ENCODE results near the gene ALDH1A2. TPM values are rescaled to one million over a fixed set of nuclear protein-coding genes. Genes with fewer than 3 reads are reported as not detected.

Gene ALDH1A2
- polyA plus RNA-seq, 1 donor (not counting 4 experiments of a cell fraction or from before 2014, with no cell fraction given): 1.9 TPM

GRCh38 chr15:58049520-58050227 is 15.8 kb downstream of the ALDH1A2 start:
- Histone ChIP-seq H3K9ac (ENCODE audit: control insufficient read depth, extremely low read depth, insufficient read depth, low read length) (no peak overlapping the region), H3K27me3 (ENCODE audit: control insufficient read depth, extremely low read depth, insufficient read depth, low read length) (no peaks in the 10 kb centered on the region), H2AFZ (ENCODE audit: control insufficient read depth, low read length) (no peak overlapping the region), H3K4me1 (ENCODE audit: control insufficient read depth, extremely low read depth, insufficient read depth, low read length) (no peaks in the 10 kb centered on the region), H3K79me2 (ENCODE audit: control insufficient read depth, insufficient read depth, low read length) (no peaks in the 10 kb centered on the region), H3K4me3 (ENCODE audit: control insufficient read depth in 2 of 3, extremely low read depth in 1 of 3, insufficient read depth in 2 of 3, low read depth in 1 of 3, low read length in 3 of 3) (no peak overlapping the region), H3K4me2 (ENCODE audit: control insufficient read depth, extremely low read depth, insufficient read depth, low read depth, low read length) (no peak overlapping the region), H4K20me1 (ENCODE audit: control insufficient read depth, extremely low read depth, insufficient read depth, low read length) (no peaks in the 10 kb centered on the region), H3K36me3 (ENCODE audit: control insufficient read depth in 2 of 2, extremely low read depth in 1 of 2, insufficient read depth in 2 of 2, low read length in 2 of 2) (no peaks in the 10 kb centered on the region), H3K27ac (ENCODE audit: control insufficient read depth, insufficient read depth, low read length) (no peak overlapping the region), H3K9me3 (ENCODE audit: control insufficient read depth, low read depth, low read length) (no peaks in the 10 kb centered on the region), H3K9me1 (ENCODE audit: control insufficient read depth, extremely low read depth, insufficient read depth, low read length) (no peaks in the 10 kb centered on the region)
- TF ChIP-seq EZH2 (IDR thresholded peaks at IDR 0.05; ENCODE audit: low read length) (no peak), CTCF (optimal IDR thresholded peaks at IDR 0.05 in 1 of 3, IDR thresholded peaks at IDR 0.05 in 1 of 3, conservative IDR thresholded peaks at IDR 0.05 in 1 of 3; ENCODE audit: extremely low read depth in 1 of 3, insufficient read depth in 2 of 3, low read length in 3 of 3) (no peak)
- dilution Hi-C loops (cut with MboI; ENCODE audit: extremely low pct_ligation_motif_present, low sequenced_read_pairs): no loop called here
- FAIRE-seq (no peak), DNase-seq (ENCODE audit: low read depth, low spot score) (no peak)

GRCh38 chr15:58048261-58048660 is 17.2 kb downstream of the ALDH1A2 start:
- TF ChIP-seq EZH2 (IDR thresholded peaks at IDR 0.05; ENCODE audit: low read length) (no peak), CTCF (optimal IDR thresholded peaks at IDR 0.05 in 1 of 3, IDR thresholded peaks at IDR 0.05 in 1 of 3, conservative IDR thresholded peaks at IDR 0.05 in 1 of 3; ENCODE audit: extremely low read depth in 1 of 3, insufficient read depth in 2 of 3, low read length in 3 of 3) (no peak)
- Histone ChIP-seq H3K9ac (ENCODE audit: control insufficient read depth, extremely low read depth, insufficient read depth, low read length) (no peak overlapping the region), H3K4me3 (ENCODE audit: control insufficient read depth in 2 of 3, extremely low read depth in 1 of 3, insufficient read depth in 2 of 3, low read depth in 1 of 3, low read length in 3 of 3) (no peak overlapping the region), H3K27ac (ENCODE audit: control insufficient read depth, insufficient read depth, low read length) (no peak overlapping the region), H3K79me2 (ENCODE audit: control insufficient read depth, insufficient read depth, low read length) (no peaks in the 10 kb centered on the region), H4K20me1 (ENCODE audit: control insufficient read depth, extremely low read depth, insufficient read depth, low read length) (no peaks in the 10 kb centered on the region), H3K27me3 (ENCODE audit: control insufficient read depth, extremely low read depth, insufficient read depth, low read length) (no peaks in the 10 kb centered on the region), H3K9me3 (ENCODE audit: control insufficient read depth, low read depth, low read length) (no peaks in the 10 kb centered on the region), H3K9me1 (ENCODE audit: control insufficient read depth, extremely low read depth, insufficient read depth, low read length) (no peaks in the 10 kb centered on the region), H3K4me2 (ENCODE audit: control insufficient read depth, extremely low read depth, insufficient read depth, low read depth, low read length) (no peak overlapping the region), H3K36me3 (ENCODE audit: control insufficient read depth in 2 of 2, extremely low read depth in 1 of 2, insufficient read depth in 2 of 2, low read length in 2 of 2) (no peaks in the 10 kb centered on the region), H3K4me1 (ENCODE audit: control insufficient read depth, extremely low read depth, insufficient read depth, low read length) (no peaks in the 10 kb centered on the region), H2AFZ (ENCODE audit: control insufficient read depth, low read length) (no peak overlapping the region)
- dilution Hi-C loops (cut with MboI; ENCODE audit: extremely low pct_ligation_motif_present, low sequenced_read_pairs): no loop called here
- DNase-seq (ENCODE audit: low read depth, low spot score) (no peak), FAIRE-seq (no peak)

Data from keratinocyte (primary cell).